ENCODE measurements around the gene LRRC37B. TPM values are rescaled to one million over a fixed set of nuclear protein-coding genes. Genes with fewer than 3 reads are reported as not detected.

The LRRC37B gene
- polyA plus RNA-seq, 3 donors: 1.8 to 31.2 (median 2.1) TPM

DNA sequence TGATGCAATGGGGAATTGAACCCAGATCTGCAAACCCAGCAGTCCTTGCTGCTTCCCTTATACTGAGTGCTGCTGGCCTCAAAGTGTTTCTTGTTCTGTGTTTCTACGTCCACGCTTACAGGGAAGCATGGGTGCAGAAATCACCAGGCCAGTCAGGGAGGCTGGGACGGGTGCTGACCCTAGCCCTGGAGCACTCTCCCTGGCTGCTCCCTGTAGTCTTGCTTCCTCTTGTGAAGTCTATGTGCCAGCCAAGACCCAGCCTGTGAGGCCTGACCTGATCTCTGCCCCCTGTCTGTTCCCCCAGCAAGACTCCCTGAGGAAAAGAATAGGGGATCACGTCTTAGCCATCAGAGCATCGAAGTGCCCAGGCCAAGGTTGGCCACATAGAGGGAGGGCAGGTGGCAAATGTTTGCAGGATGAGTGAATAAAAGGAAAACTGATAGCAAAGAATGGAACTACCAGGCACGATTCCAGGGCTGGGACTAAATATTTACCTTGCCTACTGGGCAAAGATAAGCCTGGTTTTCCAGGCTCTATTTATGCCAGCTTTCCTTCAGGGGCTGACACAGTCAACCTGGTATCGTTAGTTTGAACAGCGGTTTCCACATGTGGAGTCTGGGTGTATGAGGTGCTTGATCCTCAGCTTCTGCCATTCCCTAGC is 93.9 kb downstream of the LRRC37B start:
- Mint-ChIP-seq H3K36me3 (no peaks in the 10 kb centered on the region), H3K9me3 (peaks cover 0 to 1% (median 0%) of the 10 kb centered on the region in 7 donors), H3K4me3 (no peak overlapping the region), H3K27ac (no peak overlapping the region), H3K27me3 (ENCODE audit: low read depth in 3 of 3) (peaks cover 0 to 5% (median 3%) of the 10 kb centered on the region in 3 donors), H3K4me1 (peaks cover 23% of the 10 kb centered on the region)
- H3K4me1 ChIP-seq (ENCODE audit: control insufficient read depth in 1 of 2, insufficient read depth in 2 of 2, low read length in 2 of 2): peaks cover 13 to 16% of the 10 kb centered on the region in 2 donors
- no peak overlapping the region for H3K9ac ChIP-seq (ENCODE audit: insufficient read depth, low read length, poor library complexity, severe bottlenecking)
- WGBS (ENCODE audit: insufficient coverage): 75% methylated on average over 5 of the region's 8 CpGs
- no peaks in the 10 kb centered on the region for H4K20me1 ChIP-seq (ENCODE audit: insufficient read depth, low read length)
- TF ChIP-seq, protein P1, sequence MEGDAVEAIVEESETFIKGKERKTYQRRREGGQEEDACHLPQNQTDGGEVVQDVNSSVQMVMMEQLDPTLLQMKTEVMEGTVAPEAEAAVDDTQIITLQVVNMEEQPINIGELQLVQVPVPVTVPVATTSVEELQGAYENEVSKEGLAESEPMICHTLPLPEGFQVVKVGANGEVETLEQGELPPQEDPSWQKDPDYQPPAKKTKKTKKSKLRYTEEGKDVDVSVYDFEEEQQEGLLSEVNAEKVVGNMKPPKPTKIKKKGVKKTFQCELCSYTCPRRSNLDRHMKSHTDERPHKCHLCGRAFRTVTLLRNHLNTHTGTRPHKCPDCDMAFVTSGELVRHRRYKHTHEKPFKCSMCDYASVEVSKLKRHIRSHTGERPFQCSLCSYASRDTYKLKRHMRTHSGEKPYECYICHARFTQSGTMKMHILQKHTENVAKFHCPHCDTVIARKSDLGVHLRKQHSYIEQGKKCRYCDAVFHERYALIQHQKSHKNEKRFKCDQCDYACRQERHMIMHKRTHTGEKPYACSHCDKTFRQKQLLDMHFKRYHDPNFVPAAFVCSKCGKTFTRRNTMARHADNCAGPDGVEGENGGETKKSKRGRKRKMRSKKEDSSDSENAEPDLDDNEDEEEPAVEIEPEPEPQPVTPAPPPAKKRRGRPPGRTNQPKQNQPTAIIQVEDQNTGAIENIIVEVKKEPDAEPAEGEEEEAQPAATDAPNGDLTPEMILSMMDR (IDR thresholded peaks at IDR 0.05): no peak
- H3K36me3 ChIP-seq (replicated peaks in 1 of 2; ENCODE audit: control insufficient read depth in 1 of 2, insufficient read depth in 2 of 2, low read length in 2 of 2): no peaks in the 10 kb centered on the region
- DNase-seq: no peak
- H3K79me2 ChIP-seq (ENCODE audit: insufficient read depth, low read length): no peaks in the 10 kb centered on the region
- peak overlapping the region; percentile 21 for H2AFZ ChIP-seq (ENCODE audit: insufficient read depth, low read depth, low read length, poor library complexity, severe bottlenecking)
- no peak overlapping the region for H3K27ac ChIP-seq (ENCODE audit: low read depth in 1 of 2, low read length in 2 of 2)
- no peak overlapping the region for H3K4me2 ChIP-seq (replicated peaks; ENCODE audit: extremely low read depth, low read length, poor library complexity, severe bottlenecking)
- H3K9me3 ChIP-seq (replicated peaks in 1 of 2; ENCODE audit: control insufficient read depth in 1 of 2, insufficient read depth in 1 of 2, low read length in 2 of 2): no peaks in the 10 kb centered on the region
- H3K27me3 ChIP-seq (ENCODE audit: control insufficient read depth in 2 of 2, insufficient read depth in 2 of 2, low read length in 2 of 2): no peaks in the 10 kb centered on the region
- intact Hi-C loops (cut with micrococcal nuclease): no loop called here
- no peak overlapping the region for H3K4me3 ChIP-seq (replicated peaks in 1 of 3; ENCODE audit: low read depth in 2 of 3, low read length in 3 of 3)

DNA sequence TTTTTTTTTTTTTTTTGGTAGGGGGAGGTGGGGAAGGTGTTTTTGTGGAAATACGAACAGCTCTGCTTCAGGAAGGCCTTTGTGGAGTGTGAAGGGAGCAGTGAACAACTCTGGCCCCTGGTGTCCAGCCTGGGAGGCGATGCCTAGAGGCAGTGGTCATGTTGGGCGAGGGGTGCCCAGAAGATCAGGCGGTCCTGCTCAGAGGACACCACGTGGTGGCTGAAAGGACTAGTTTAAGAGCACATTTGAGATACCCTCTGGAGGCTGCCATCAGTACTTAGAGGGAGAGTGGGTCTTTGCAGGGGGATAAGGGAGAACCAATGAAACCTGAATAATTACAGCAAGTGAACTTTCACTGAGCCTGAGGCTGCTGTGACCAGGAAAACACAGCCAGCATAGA is 95.0 kb downstream of the LRRC37B start:
- H3K4me1 Mint-ChIP-seq: peaks cover 30% of the 10 kb centered on the region
- no peak overlapping the region for H3K9ac ChIP-seq (ENCODE audit: insufficient read depth, low read length, poor library complexity, severe bottlenecking)
- peaks cover 0 to 1% (median 0%) of the 10 kb centered on the region in 7 donors for H3K9me3 Mint-ChIP-seq
- no peaks in the 10 kb centered on the region for H3K9me3 ChIP-seq (replicated peaks in 1 of 2; ENCODE audit: control insufficient read depth in 1 of 2, insufficient read depth in 1 of 2, low read length in 2 of 2)
- H4K20me1 ChIP-seq (ENCODE audit: insufficient read depth, low read length): no peaks in the 10 kb centered on the region
- H3K27me3 ChIP-seq (ENCODE audit: control insufficient read depth in 2 of 2, insufficient read depth in 2 of 2, low read length in 2 of 2): no peaks in the 10 kb centered on the region
- H3K4me3 ChIP-seq (replicated peaks in 1 of 3; ENCODE audit: low read depth in 2 of 3, low read length in 3 of 3): no peak overlapping the region
- no peak overlapping the region for H3K27ac ChIP-seq (ENCODE audit: low read depth in 1 of 2, low read length in 2 of 2)
- intact Hi-C loops (cut with micrococcal nuclease): no loop called here
- TF ChIP-seq, protein P1 (IDR thresholded peaks at IDR 0.05): no peak
- peaks cover 21 to 27% of the 10 kb centered on the region in 2 donors for H3K4me1 ChIP-seq (ENCODE audit: control insufficient read depth in 1 of 2, insufficient read depth in 2 of 2, low read length in 2 of 2)
- 97% methylated on average over 5 of the region's 5 CpGs for WGBS (ENCODE audit: insufficient coverage)
- no peaks in the 10 kb centered on the region for H3K36me3 ChIP-seq (replicated peaks in 1 of 2; ENCODE audit: control insufficient read depth in 1 of 2, insufficient read depth in 2 of 2, low read length in 2 of 2)
- no peak overlapping the region for H3K4me3 Mint-ChIP-seq
- H3K27me3 Mint-ChIP-seq (ENCODE audit: low read depth in 3 of 3): peaks cover 0 to 4% (median 2%) of the 10 kb centered on the region in 3 donors
- H3K36me3 Mint-ChIP-seq: no peaks in the 10 kb centered on the region
- no peak overlapping the region for H3K4me2 ChIP-seq (replicated peaks; ENCODE audit: extremely low read depth, low read length, poor library complexity, severe bottlenecking)
- H3K79me2 ChIP-seq (ENCODE audit: insufficient read depth, low read length): no peaks in the 10 kb centered on the region
- no peak for DNase-seq
- no peak overlapping the region for H2AFZ ChIP-seq (ENCODE audit: insufficient read depth, low read depth, low read length, poor library complexity, severe bottlenecking)
- H3K27ac Mint-ChIP-seq: no peak overlapping the region
